ENCODE results near the gene TBX21.

The TBX21 gene

GRCh38 chr17:47716375-47716774 lies 16.7 kb upstream of the TBX21 start:
- no peaks in the 10 kb centered on the region for H3K9me3 Mint-ChIP-seq
- H3K4me3 Mint-ChIP-seq, result peak overlapping the region; percentile 82
- no peaks in the 10 kb centered on the region for H3K36me3 Mint-ChIP-seq (ENCODE audit: low read depth)
- peaks cover 100% of the 10 kb centered on the region for H3K4me1 Mint-ChIP-seq (ENCODE audit: low read depth)
- no peaks in the 10 kb centered on the region for H3K27me3 Mint-ChIP-seq
- peak overlapping the region; percentile 98 for H3K27ac Mint-ChIP-seq

- H3K27me3 Mint-ChIP-seq, result no peaks in the 10 kb centered on the region
- peaks cover 100% of the 10 kb centered on the region for H3K4me1 Mint-ChIP-seq (ENCODE audit: low read depth)
- peak overlapping the region; percentile 82 for H3K4me3 Mint-ChIP-seq
- H3K9me3 Mint-ChIP-seq, result no peaks in the 10 kb centered on the region
- no peaks in the 10 kb centered on the region for H3K36me3 Mint-ChIP-seq (ENCODE audit: low read depth)
- H3K27ac Mint-ChIP-seq, result peak overlapping the region; percentile 98
Observed at GRCh38 chr17:47717261-47717697, 15.8 kb upstream of the TBX21 start.

GRCh38 chr17:47717979-47718621 lies 14.9 kb upstream of the TBX21 start:
- Mint-ChIP-seq H3K4me1 (ENCODE audit: low read depth) (peaks cover 100% of the 10 kb centered on the region), H3K4me3 (peak overlapping the region; percentile 82)

GRCh38 chr17:47718634-47719405 lies 14.2 kb upstream of the TBX21 start:
- peaks cover 99% of the 10 kb centered on the region for H3K4me1 Mint-ChIP-seq (ENCODE audit: low read depth)
- H3K9me3 Mint-ChIP-seq, result no peaks in the 10 kb centered on the region
- peak overlapping the region; percentile 98 for H3K27ac Mint-ChIP-seq
- H3K4me3 Mint-ChIP-seq, result peak overlapping the region; percentile 82
- H3K36me3 Mint-ChIP-seq (ENCODE audit: low read depth), result no peaks in the 10 kb centered on the region
- no peaks in the 10 kb centered on the region for H3K27me3 Mint-ChIP-seq

More at GRCh38 chr17:47717979-47718621, 14.9 kb upstream of the TBX21 start:
- Mint-ChIP-seq H3K9me3 (no peaks in the 10 kb centered on the region), H3K27me3 (no peaks in the 10 kb centered on the region), H3K36me3 (ENCODE audit: low read depth) (no peaks in the 10 kb centered on the region), H3K27ac (peak overlapping the region; percentile 98)

GRCh38 chr17:47719411-47720152 lies 13.5 kb upstream of the TBX21 start:
- Mint-ChIP-seq H3K4me1 (ENCODE audit: low read depth) (peaks cover 95% of the 10 kb centered on the region), H3K4me3 (peak overlapping the region; percentile 82), H3K36me3 (ENCODE audit: low read depth) (no peaks in the 10 kb centered on the region), H3K9me3 (no peaks in the 10 kb centered on the region), H3K27me3 (no peaks in the 10 kb centered on the region), H3K27ac (peak overlapping the region; percentile 98)

- Mint-ChIP-seq H3K9me3 (no peaks in the 10 kb centered on the region), H3K27me3 (no peaks in the 10 kb centered on the region)
Observed at GRCh38 chr17:47720196-47720595, 12.8 kb upstream of the TBX21 start.

GRCh38 chr17:47720754-47721533 lies 12.1 kb upstream of the TBX21 start:
- Mint-ChIP-seq H3K4me1 (ENCODE audit: low read depth) (peaks cover 94% of the 10 kb centered on the region), H3K27me3 (no peaks in the 10 kb centered on the region), H3K27ac (peak overlapping the region; percentile 98), H3K4me3 (peak overlapping the region; percentile 82), H3K9me3 (no peaks in the 10 kb centered on the region), H3K36me3 (ENCODE audit: low read depth) (no peaks in the 10 kb centered on the region)

More at GRCh38 chr17:47720196-47720595, 12.8 kb upstream of the TBX21 start:
- H3K27ac Mint-ChIP-seq, result peak overlapping the region; percentile 98
- no peaks in the 10 kb centered on the region for H3K36me3 Mint-ChIP-seq (ENCODE audit: low read depth)
- H3K4me3 Mint-ChIP-seq, result peak overlapping the region; percentile 82
- H3K4me1 Mint-ChIP-seq (ENCODE audit: low read depth), result peaks cover 95% of the 10 kb centered on the region

GRCh38 chr17:47721725-47722124 lies 11.3 kb upstream of the TBX21 start:
- Mint-ChIP-seq H3K4me1 (ENCODE audit: low read depth) (peaks cover 94% of the 10 kb centered on the region), H3K9me3 (no peaks in the 10 kb centered on the region), H3K27me3 (no peaks in the 10 kb centered on the region), H3K27ac (peak overlapping the region; percentile 98), H3K4me3 (peak overlapping the region; percentile 82), H3K36me3 (ENCODE audit: low read depth) (no peaks in the 10 kb centered on the region)

GRCh38 chr17:47724705-47725104 lies 8.3 kb upstream of the TBX21 start:
- H3K4me1 Mint-ChIP-seq (ENCODE audit: low read depth), result peaks cover 94% of the 10 kb centered on the region
- H3K4me3 Mint-ChIP-seq, result no peak overlapping the region
- peak overlapping the region; percentile 73 for H3K27ac Mint-ChIP-seq
- H3K36me3 Mint-ChIP-seq (ENCODE audit: low read depth), result no peaks in the 10 kb centered on the region
- no peaks in the 10 kb centered on the region for H3K9me3 Mint-ChIP-seq
- H3K27me3 Mint-ChIP-seq, result no peaks in the 10 kb centered on the region

GRCh38 chr17:47725446-47726111 lies 7.5 kb upstream of the TBX21 start:
- Mint-ChIP-seq H3K4me1 (ENCODE audit: low read depth) (peaks cover 93% of the 10 kb centered on the region), H3K27ac (peak overlapping the region; percentile 59)

GRCh38 chr17:47726796-47727703 lies 6.0 kb upstream of the TBX21 start:
- Mint-ChIP-seq H3K4me3 (no peak overlapping the region), H3K4me1 (ENCODE audit: low read depth) (peaks cover 93% of the 10 kb centered on the region), H3K36me3 (ENCODE audit: low read depth) (no peaks in the 10 kb centered on the region), H3K27ac (peak overlapping the region; percentile 5), H3K9me3 (no peaks in the 10 kb centered on the region), H3K27me3 (no peaks in the 10 kb centered on the region)

More at GRCh38 chr17:47725446-47726111, 7.5 kb upstream of the TBX21 start:
- Mint-ChIP-seq H3K27me3 (no peaks in the 10 kb centered on the region), H3K4me3 (no peak overlapping the region), H3K36me3 (ENCODE audit: low read depth) (no peaks in the 10 kb centered on the region), H3K9me3 (no peaks in the 10 kb centered on the region)

- Mint-ChIP-seq H3K36me3 (ENCODE audit: low read depth) (no peaks in the 10 kb centered on the region), H3K4me1 (ENCODE audit: low read depth) (peaks cover 93% of the 10 kb centered on the region), H3K27me3 (no peaks in the 10 kb centered on the region), H3K4me3 (no peak overlapping the region), H3K9me3 (no peaks in the 10 kb centered on the region), H3K27ac (peak overlapping the region; percentile 58)
Observed at GRCh38 chr17:47727704-47728036, 5.4 kb upstream of the TBX21 start.

- Mint-ChIP-seq H3K9me3 (no peaks in the 10 kb centered on the region), H3K27me3 (no peaks in the 10 kb centered on the region), H3K27ac (peak overlapping the region; percentile 82), H3K4me1 (ENCODE audit: low read depth) (peaks cover 88% of the 10 kb centered on the region), H3K36me3 (ENCODE audit: low read depth) (no peaks in the 10 kb centered on the region), H3K4me3 (no peak overlapping the region)
Observed at GRCh38 chr17:47728214-47728877, 4.7 kb upstream of the TBX21 start.
